ENCODE measurements around the gene ZCCHC14. TPM values are rescaled to one million over a fixed set of nuclear protein-coding genes. Genes with fewer than 3 reads are reported as not detected.

The ZCCHC14 gene
- total RNA-seq, 1 experiment from 2014 or later, result 6.0 TPM

DNA sequence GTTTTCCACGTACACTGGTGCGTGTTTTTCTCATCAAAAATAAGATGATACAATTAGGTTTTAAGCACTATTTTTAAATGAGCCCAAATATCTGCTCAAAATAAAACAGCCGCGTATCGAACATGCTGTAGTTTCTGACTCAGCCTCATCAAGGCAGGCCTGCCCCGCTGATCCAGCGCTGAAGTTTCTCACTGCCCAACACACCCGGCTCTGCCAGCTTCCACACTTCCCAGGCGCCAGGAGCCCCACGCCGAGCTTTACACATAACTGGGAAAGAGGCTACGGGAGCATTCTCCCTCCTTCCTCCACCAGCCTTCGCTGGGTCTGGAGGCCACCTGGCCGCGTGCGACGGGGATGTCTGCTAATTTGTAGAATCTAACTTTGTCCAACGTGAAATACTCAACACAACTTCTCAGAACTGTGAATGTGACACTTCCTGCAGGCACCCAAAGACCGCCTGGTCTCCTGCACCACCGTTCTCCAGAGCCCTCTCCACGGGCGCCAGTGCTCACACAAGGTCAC is 58.6 kb downstream of the ZCCHC14 start:
- DNase-seq (ENCODE audit: low read depth, low spot score), result no peak
- in situ Hi-C loops (cut with HindIII; ENCODE audit: low pct_unique_long_range_greater_than_20kb, low sequenced_read_pairs), result no loop called here

GRCh38 chr16:87432330-87432915 is 60.4 kb downstream of the ZCCHC14 start:
- in situ Hi-C loops (cut with HindIII; ENCODE audit: low pct_unique_long_range_greater_than_20kb, low sequenced_read_pairs), result no loop called here
- no peak for DNase-seq (ENCODE audit: low read depth, low spot score)

GRCh38 chr16:87431926-87432325 is 60.9 kb downstream of the ZCCHC14 start:
- in situ Hi-C loops (cut with HindIII; ENCODE audit: low pct_unique_long_range_greater_than_20kb, low sequenced_read_pairs), result no loop called here
- no peak for DNase-seq (ENCODE audit: low read depth, low spot score)

DNA sequence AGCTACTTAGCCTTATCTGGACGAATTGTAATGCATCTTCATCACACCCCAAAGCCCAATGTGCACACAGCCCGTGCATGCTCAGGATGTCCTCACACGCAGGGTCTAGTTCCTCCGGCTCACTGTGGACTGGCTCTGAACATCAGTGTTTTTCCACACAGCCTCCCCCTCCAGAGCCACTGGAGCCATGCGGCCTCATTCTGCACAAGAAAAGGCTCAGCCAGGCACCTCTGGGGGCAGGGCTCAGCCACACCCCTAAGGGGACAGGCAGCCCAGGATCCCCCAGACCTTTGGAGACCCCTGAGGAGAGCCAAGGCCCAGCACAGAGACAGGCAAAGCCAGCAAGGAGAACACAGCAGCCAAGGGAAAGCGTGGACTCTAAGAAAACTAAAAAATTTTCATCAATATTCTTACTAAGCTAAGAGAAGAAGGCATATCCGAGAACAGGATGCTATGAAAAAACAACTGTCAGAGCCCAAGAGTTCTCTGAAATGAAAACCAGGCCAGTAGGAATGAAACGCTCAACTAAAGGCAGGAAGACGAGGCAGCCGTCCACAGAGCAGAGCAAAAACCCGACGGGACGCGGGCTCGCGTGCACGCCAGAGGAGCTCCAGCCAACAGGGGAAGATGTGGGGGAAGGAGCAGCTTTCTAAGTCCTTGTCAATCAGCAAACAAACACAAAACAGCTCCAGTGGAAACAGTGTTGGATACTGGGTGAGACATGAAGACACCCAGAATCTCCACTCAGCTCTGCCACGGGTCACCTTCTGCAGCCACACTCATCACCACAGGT is 66.2 kb downstream of the ZCCHC14 start:
- DNase-seq (ENCODE audit: low read depth, low spot score), result no peak
- in situ Hi-C loops (cut with HindIII; ENCODE audit: low pct_unique_long_range_greater_than_20kb, low sequenced_read_pairs), result no loop called here

DNA sequence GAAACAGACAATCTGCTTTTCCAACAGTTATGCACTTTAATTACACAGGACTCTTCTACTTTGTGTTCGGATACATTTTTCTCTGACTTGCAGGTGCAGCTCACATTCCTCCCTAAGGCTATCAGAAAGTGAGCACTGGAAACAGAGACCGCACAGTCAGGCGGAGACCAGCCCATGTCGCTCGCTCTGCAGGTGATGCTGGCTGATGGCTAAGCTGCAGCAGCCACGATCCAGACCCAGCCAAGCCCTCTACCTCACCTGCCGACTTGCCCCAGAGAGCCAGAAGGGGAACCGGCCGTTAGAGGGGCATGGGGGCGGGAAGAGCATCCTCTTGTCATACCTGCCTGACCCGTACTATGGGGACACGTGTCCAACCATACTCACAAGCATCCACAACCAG is 66.9 kb downstream of the ZCCHC14 start:
- no peak for DNase-seq (ENCODE audit: low read depth, low spot score)
- in situ Hi-C loops (cut with HindIII; ENCODE audit: low pct_unique_long_range_greater_than_20kb, low sequenced_read_pairs), result no loop called here

DNA sequence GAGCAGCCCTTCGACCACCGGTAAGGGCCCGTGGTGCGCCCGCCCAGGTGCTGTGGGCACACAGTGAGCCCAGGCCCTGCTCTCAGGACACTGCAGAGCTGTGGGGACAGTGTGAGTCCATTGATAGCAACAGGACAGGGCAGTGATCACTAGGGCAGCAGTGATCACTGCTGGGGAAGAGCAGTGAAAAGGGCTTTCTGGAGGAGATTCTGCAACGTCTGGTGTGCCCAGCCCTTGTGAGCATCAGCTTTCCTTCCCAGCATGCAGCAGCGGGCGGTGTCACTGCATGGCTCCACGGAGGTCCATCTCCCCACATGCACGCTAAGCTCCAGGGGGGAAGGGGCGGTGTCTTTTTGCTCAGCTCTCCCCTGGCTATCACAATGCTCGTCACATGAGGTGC is 68.6 kb downstream of the ZCCHC14 start:
- in situ Hi-C loops (cut with HindIII; ENCODE audit: low pct_unique_long_range_greater_than_20kb, low sequenced_read_pairs), result no loop called here
- DNase-seq (ENCODE audit: low read depth, low spot score), result no peak

- no peak for DNase-seq (ENCODE audit: low read depth, low spot score)
- in situ Hi-C loops (cut with HindIII; ENCODE audit: low pct_unique_long_range_greater_than_20kb, low sequenced_read_pairs), result no loop called here
Measured at GRCh38 chr16:87423429-87423828, 69.4 kb downstream of the ZCCHC14 start.

- DNase-seq (ENCODE audit: low read depth, low spot score), result no peak
- in situ Hi-C loops (cut with HindIII; ENCODE audit: low pct_unique_long_range_greater_than_20kb, low sequenced_read_pairs), result no loop called here
Measured at GRCh38 chr16:87422106-87422505, 70.7 kb downstream of the ZCCHC14 start.

DNA sequence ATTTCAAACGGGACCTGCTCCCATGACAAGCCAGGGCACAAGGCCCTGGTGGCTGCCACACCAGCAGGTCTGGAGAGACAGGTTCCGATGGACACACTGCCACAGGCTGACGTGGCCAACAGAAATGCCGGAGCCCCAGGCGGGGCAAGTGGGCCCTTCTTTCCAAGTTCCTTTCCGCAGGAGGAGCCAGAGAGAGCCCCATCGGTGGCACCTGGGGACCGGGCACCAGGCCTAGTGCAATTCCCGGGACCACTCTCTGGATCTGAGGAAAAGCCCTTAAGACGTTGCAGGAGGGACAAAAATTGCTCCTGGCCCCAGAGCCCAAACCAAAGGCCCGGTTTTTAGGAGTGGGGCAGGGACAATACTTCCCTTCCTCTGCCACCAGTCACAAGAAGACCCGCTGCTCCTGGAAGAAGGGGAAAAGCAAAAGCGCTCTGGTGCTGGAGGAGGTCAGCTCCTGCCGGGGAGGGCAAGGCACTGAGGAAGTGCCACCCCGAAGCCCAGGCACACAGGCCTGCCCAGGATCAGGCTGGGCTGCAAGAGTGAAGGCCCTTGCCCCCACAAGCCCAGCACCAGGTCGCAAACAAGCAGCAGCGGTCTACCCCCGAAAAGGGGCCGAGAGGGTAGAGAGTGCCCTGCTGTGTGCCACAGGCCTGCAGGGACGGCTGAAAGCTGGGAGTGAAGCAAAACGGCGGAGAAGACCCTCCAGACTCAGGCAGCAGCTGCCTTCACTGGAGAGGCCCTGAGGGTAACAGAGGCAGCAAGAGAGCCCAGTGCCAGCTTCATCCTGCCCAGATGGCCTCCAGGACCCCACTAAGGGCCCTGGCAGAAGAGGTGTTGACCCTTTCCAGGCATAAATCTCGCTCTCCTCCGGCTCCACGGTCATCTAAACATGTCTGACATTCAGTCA is 71.6 kb downstream of the ZCCHC14 start:
- no peak for DNase-seq (ENCODE audit: low read depth, low spot score)
- in situ Hi-C loops (cut with HindIII; ENCODE audit: low pct_unique_long_range_greater_than_20kb, low sequenced_read_pairs), result no loop called here

GRCh38 chr16:87420026-87421002 is 72.5 kb downstream of the ZCCHC14 start:
- DNase-seq (ENCODE audit: low read depth, low spot score), result peak; percentile 24
- in situ Hi-C loops (cut with HindIII; ENCODE audit: low pct_unique_long_range_greater_than_20kb, low sequenced_read_pairs), result no loop called here

DNA sequence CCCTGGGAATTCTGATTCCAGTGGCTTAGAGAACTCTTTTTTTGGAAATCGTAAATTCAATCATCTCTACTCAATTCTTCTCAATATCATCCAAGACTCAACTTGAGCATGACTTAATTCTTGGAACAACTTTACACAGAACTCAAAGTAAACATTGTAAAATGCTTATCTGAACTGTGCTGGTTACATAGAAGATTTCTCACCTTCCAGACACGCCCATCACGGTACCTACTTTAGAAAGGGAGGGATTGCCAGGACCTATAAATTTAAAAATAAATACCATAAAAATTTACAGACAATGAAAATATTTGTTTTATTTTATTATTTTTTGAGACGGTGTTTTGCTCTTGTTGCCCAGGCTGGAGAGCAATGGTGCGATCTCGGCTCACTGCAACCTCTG is 74.2 kb downstream of the ZCCHC14 start:
- in situ Hi-C loops (cut with HindIII; ENCODE audit: low pct_unique_long_range_greater_than_20kb, low sequenced_read_pairs), result no loop called here
- no peak for DNase-seq (ENCODE audit: low read depth, low spot score)

GRCh38 chr16:87418216-87418615 is 74.6 kb downstream of the ZCCHC14 start:
- in situ Hi-C loops (cut with HindIII; ENCODE audit: low pct_unique_long_range_greater_than_20kb, low sequenced_read_pairs), result no loop called here
- DNase-seq (ENCODE audit: low read depth, low spot score), result no peak

DNA sequence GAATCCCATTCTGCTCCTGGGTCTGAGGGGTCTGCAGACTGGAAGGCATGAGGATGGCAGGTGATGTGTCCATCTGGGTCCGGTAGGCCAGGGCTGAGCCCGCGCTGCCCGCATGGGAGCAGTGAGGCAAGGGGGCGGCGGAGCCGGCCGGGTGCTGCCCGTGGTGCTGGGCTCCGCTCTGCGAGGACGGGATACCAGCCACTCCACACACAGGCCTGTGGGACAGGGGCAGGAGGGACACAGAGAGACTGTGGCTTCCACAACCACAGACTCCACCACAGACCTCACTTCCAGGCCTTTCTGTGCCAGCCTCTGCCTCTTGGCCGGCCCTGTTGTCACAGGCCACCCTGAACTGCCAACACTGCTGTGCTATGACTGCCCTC is 75.3 kb downstream of the ZCCHC14 start:
- in situ Hi-C loops (cut with HindIII; ENCODE audit: low pct_unique_long_range_greater_than_20kb, low sequenced_read_pairs), result no loop called here
- no peak for DNase-seq (ENCODE audit: low read depth, low spot score)

GRCh38 chr16:87416826-87417527 is 75.8 kb downstream of the ZCCHC14 start:
- in situ Hi-C loops (cut with HindIII; ENCODE audit: low pct_unique_long_range_greater_than_20kb, low sequenced_read_pairs), result no loop called here

DNA sequence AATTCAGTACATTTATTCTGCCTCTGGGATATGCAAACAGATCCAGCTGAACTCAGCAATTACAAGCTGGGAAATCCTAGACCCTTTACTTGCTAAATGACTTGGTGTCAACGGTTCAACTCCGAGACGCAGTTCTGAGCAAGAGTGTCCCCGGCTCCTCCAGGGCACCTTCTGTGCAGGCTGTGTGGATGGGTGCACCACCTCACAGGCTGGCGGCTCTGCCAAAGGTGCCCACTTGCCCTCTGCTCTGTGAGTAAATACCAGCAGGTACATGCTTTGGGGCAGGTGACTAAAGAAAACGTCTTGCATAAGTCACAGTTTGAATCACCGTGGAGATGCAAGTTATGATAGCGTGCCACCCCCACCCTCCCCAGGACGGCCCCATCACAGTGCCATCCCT is 77.4 kb downstream of the ZCCHC14 start:
- no peak for DNase-seq (ENCODE audit: low read depth, low spot score)
- in situ Hi-C loops (cut with HindIII; ENCODE audit: low pct_unique_long_range_greater_than_20kb, low sequenced_read_pairs), result no loop called here

More at GRCh38 chr16:87416826-87417527, 75.8 kb downstream of the ZCCHC14 start:
- peak; percentile 51 for DNase-seq (ENCODE audit: low read depth, low spot score)

GRCh38 chr16:87414251-87414680 is 78.6 kb downstream of the ZCCHC14 start:
- in situ Hi-C loops (cut with HindIII; ENCODE audit: low pct_unique_long_range_greater_than_20kb, low sequenced_read_pairs), result no loop called here
- DNase-seq (ENCODE audit: low read depth, low spot score), result no peak

All from SK-MEL-5 (cell line).